Mucosa of gallbladder (tissue), 1 donor: ENCODE data around the gene EEF1A2. TPM values are rescaled to one million over a fixed set of nuclear protein-coding genes. Genes with fewer than 3 reads are reported as not detected.

Experiments used
- DNase-seq: peaks from one replicate; pipeline ENCODE4 v3.0.0-alpha.2; 2020; ENCODE audit warnings: low spot score
- total RNA-seq: library from RNA; stranded (reverse); gene quantifications from one replicate; pipeline ENCODE4 v1.2.1, GENCODE V29; 2021
- donor health status: DM: no; HTN: no; CAD: no.

Gene EEF1A2
- total RNA-seq, 1 donor from 2014 or later = 56.3 TPM

GRCh38 chr20:63452341-63452740, 46.5 kb downstream of the EEF1A2 start:
- DNase-seq = no peak

DNA sequence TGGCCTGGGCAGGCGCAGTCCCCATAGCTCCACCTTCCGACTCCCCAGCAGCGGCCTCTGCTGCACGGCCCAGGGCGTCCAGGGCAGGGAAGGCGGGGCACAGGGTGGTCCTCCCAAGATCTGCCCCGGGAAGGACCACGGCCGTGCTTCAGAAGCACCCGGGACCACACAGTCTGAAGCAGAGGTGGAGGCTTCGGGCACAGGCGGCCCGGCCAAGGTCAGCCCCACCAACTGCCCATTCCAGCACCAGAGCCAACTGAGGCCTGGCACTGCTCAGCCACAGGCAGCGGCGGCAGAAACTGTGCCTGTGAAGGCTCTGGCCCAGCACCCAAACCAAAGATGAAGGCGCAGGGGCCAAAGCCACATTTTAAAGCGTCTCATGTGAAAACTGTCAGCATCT, 47.1 kb downstream of the EEF1A2 start:
- DNase-seq = no peak

DNA sequence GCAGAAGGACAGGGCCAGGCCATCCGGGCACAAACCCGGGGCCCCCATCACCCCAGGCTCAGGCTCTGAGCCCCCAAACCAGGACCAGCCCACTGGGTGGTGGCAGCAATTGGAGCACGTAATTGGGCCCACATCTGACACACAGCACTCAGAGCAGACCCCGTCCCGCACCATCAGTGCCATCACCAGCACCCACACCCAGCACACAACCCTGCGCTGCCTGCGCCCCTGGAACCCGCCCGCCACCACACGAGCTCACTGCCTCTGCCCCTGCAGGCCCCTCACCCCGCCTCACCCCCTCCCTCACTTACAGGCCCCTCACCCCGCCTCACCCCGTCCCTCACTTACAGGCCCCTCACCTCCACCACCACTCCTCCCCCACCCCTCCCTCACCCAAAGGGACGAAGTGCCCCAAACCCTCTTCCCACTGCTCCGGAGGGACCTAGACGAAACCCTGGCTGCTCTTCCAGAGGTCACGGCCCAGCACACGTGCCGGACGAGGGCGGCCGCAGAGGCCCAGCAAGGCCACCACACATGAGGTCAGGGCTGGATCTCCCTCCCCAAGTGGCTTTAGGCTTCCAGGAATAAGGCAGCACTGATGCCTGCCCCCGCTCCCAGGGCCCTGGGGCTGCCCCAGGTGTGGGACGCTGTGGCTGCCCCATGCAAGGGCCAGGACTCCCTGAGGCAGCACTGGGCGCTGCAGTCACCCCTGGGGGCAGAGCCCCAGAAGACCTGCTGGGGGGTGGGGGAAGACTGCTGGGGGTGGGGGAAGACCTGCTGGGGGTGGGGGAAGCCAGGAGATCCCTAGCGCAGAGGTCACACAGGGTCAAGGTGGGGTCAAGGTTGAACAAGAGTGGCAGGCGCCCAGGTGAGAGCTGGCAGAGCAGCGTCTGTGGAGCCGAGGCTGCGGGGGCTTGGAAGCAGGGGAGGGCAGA, 48.8 kb downstream of the EEF1A2 start:
- no peak for DNase-seq

DNA sequence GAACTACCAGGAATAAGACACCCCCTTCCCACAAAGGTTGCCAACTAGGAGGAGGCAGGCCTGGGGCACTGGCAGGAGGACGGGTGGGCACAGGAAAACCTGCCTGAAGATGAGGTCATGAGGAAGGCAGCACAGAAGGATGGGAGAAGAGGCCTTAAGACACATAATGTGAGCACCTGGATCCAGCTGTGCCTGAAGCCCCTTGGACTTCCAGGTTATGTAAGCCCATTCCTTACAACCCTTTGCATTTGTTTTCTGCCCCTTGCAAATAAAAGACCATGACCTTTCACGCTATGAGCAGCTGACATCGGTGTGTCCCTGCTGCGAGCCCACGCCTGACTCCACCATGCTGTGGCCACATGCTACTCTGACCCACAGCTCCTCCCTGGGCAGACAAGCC, 49.9 kb downstream of the EEF1A2 start:
- no peak for DNase-seq

DNA sequence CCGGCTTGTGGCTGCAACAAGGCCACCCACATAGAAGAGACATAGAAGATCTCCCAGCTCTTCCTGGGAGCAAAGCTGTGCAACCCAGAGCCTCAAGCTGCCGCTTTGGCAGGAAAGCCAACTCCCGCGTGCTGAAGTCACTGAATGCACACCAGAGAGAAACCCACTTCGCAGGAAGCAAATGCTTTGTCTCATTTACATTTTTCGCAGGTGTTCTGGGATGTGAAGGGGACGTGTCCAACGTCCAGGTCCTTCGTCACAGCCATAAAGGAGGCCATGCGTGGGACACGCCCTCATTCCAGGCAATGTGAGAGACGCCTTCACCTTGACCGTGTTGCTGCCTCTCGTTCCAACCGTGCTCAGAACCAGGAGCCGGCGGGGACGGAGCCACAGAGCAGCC, 50.9 kb downstream of the EEF1A2 start:
- DNase-seq = no peak

DNA sequence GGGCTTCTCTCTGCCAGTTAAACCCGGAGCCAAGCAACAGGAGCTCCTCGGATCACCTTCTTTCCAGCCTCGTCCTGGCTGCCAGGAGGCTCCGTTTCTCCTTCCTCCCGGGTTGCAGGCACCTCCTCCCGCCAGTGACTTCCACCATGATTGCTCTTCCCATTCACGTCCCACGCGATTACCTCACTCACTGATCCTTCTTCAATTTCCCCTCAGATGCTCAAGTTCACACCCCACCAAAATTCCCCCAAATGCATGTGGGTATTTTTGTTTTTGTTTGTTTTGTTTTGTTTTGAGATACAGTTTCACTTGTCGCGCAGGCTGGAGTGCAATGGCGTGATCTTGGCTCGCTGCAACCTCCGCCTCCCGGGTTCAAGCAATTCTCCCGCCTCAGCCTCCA, 51.6 kb downstream of the EEF1A2 start:
- DNase-seq = no peak

GRCh38 chr20:63446216-63447024, 52.5 kb downstream of the EEF1A2 start:
- DNase-seq = no peak

DNA sequence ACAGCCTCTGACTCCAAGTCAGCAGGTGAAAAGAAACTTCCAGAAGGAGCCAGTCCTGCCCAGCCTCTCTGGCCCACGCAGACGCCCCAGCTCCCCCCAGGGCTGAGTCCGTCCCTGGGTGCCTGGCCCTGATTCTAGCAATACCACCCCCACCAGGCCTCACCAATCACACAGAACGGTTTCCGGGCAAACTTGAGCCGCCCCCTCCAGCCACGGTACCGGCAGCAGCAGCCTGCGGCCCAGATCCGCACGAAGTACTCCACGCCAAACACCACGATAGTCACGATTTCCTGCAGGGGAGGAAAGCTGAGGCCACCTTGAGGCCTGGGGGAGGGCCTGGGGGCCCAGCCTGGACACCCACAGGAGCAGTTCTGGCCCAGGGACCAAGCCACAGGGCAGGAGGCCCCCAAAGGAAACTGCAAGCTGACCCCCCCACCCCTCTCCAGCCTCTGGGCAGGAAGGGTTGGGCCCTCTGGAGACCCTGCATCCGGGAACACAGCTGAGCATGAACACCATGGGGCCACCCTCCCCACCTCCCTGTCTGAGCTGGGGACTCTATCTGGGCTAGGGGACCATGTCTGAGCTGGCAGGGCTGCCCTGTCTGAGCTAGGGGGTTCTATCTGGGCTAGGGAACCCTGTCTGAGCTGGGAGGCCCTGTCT, 53.7 kb downstream of the EEF1A2 start:
- no peak for DNase-seq

DNA sequence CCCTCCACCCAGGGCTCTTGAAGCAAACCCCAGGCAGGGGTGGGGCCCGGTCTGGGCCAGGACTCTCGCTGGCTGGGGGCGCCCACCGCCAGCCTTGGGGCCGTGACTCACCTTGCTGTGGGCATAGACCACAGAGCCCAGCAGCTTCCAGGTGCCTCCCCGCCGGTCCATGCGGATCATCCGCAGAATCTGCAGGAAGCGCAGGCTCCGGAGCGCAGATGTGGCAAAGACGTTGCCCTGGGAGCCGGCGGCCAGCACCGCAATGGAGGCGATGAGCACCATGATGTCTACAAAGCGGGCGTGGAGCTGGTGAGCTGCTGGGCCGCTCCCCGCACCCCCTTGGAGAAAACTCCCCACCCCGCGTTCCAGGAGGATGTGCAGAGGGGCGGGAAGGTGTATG, 54.3 kb downstream of the EEF1A2 start:
- no peak for DNase-seq

DNA sequence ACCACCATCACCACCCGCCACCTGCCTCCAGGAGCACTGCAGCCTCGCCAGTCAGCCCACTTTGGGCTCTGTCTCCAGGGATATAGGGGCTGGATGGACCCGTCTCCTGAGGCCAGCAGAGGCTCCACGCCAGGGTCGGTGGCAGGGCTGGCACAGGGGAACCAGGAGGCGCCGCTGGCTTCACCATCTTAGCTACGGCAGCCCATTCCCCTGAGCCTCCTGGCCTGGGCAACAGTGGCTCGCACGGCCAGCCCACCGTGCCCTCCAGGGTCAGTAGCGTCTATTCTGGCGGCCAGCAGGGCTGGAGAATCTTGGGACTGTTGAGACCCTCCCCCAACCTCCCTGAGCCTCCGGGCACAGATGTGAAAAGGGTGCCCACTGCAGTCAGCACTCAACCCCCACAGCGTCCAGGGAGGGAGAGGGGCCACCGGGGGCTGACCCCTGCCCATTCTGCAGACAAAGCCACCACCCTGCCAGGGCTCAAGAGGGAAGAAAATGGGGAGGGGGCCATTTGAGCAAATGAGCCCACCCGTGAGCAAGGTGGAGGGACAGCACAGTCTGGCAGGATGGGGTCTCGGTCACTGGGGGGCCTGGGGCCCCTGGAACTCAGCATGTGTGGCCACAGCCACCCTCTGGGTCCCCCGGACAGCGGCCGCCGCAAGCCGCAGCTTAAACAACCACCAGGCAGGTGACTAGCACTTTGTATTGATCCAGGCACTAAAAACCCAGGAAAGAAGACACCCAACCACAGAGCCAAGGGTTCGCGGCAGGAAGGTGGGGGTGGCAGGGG, 55.1 kb downstream of the EEF1A2 start:
- DNase-seq = no peak

DNA sequence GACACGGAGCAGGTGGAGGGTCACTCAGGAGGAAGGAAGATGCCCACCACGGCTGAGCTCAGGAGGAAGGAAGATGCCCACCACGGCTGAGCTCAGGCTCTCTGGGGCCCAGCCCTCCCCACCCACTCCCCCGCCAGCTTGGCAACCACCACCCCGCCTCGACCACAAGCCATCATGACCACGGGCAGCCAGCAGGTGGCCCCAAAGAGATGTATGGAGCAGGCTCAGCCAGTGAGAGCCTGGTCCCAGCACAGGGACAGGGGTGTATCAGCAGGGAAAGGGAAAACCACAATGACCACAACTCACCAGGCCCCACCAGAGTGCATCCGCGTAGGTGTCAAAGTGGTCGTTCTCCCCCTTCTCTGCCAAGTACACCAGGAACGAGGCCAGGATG, 56.8 kb downstream of the EEF1A2 start:
- peak; percentile 47 for DNase-seq

GRCh38 chr20:63441136-63442099, 57.5 kb downstream of the EEF1A2 start:
- no peak for DNase-seq

DNA sequence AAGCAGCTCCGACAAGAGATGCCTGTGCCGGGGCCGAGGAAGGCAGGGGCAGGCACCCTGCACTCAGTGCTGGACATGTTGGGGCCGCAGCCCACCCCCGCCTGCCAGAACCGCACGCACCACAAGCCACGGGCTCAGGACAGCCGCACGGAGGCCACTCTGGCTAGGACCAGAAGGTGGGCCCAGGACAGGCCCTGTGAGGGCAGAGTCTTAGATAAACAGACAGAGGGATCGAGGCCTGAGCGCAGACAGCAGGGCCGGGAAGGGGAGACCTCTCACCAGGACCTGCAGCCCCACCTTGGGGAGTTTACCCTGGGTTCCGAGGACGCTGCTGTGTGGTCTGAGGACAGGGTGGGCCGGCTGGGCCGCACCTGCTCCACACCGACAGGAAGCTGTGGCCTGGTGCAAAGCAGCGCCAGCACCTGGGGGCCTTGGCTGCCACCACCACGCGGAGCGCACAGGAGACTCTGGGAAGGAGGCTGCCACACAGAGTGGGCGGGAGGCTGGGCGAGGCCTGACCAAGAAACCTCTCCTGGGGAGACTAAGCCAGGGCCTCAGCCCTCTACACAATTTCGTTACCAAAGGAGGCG, 58.4 kb downstream of the EEF1A2 start:
- no peak for DNase-seq

GRCh38 chr20:63439866-63440265, 59.0 kb downstream of the EEF1A2 start:
- DNase-seq = no peak

DNA sequence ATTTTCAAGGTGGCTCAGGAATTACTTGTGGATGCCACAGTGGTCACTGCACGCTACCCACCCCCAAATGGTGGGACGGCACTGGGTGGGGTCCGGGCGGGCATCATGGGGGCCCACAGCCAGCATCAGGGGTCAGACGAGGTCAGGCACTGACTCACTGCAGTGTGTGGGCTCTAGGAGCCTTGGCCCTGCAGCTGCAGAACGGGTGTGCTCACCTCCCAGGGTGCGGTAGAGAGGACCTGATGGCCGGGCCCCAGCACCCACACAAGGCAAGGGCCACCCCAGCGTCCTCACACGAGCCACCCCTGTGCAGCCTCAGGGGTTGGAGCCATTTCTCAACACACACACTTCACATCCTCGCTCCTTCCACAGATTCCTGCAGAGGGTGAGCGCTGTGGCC, 60.8 kb downstream of the EEF1A2 start:
- DNase-seq = no peak

Other genes starting within 250 kb of the EEF1A2 start
- gene NKAIN4, start 244.6 kb downstream of the EEF1A2 start, total RNA-seq = not detected
- gene ARFGAP1, start 226.3 kb downstream of the EEF1A2 start, total RNA-seq = 106 TPM
- 0.14 TPM for gene COL20A1, start 205.9 kb downstream of the EEF1A2 start, total RNA-seq
- gene CHRNA4, start 137.7 kb downstream of the EEF1A2 start, total RNA-seq = not detected
- gene KCNQ2, start 26.4 kb downstream of the EEF1A2 start, total RNA-seq = 0.46 TPM
- gene PPDPF, start 21.7 kb upstream of the EEF1A2 start, total RNA-seq = 793 TPM
- gene PTK6, start 38.3 kb upstream of the EEF1A2 start, total RNA-seq = 11.0 TPM
- not detected for gene SRMS, start 48.7 kb upstream of the EEF1A2 start, total RNA-seq
- gene FNDC11, start 55.1 kb upstream of the EEF1A2 start, total RNA-seq = 1.4 TPM
- 48.9 TPM for gene HELZ2, start 75.2 kb upstream of the EEF1A2 start, total RNA-seq
- 12.1 TPM for gene GMEB2, start 128.0 kb upstream of the EEF1A2 start, total RNA-seq
- gene STMN3, start 154.3 kb upstream of the EEF1A2 start, total RNA-seq = 11.1 TPM
- gene RTEL1, start 159.2 kb upstream of the EEF1A2 start, total RNA-seq = 30.2 TPM
- gene TNFRSF6B, start 197.6 kb upstream of the EEF1A2 start, total RNA-seq = 3.2 TPM
- 52.2 TPM for gene ARFRP1, start 208.9 kb upstream of the EEF1A2 start, total RNA-seq
- gene ZGPAT, start 209.0 kb upstream of the EEF1A2 start, total RNA-seq = 34.7 TPM
- gene LIME1, start 237.6 kb upstream of the EEF1A2 start, total RNA-seq = 14.8 TPM
- gene SLC2A4RG, start 240.7 kb upstream of the EEF1A2 start, total RNA-seq = 93.6 TPM